ENCODE measurements around the gene LRRD1. TPM values are rescaled to one million over a fixed set of nuclear protein-coding genes. Genes with fewer than 3 reads are reported as not detected.
A peak's percentile ranks its signal among the peaks of the same experiment; 100 is the strongest.

The LRRD1 gene
- total and polyA plus RNA-seq, 9 of the 15 experiments (the other 6 are each of a cell fraction or from before 2014, with no cell fraction given), result 0.07 to 0.15 TPM; not detected in 7

- TF ChIP-seq RERE (CRISPR knock-in tag; IDR thresholded peaks at IDR 0.05; ENCODE audit: borderline replicate concordance), result no peak
- no peak for TF ChIP-seq BRCA1 (IDR thresholded peaks at IDR 0.05)
- no peak for TF ChIP-seq BRCA1 (CRISPR knock-in tag; IDR thresholded peaks at IDR 0.05)
- TF ChIP-seq PHF8 (IDR thresholded peaks at IDR 0.05; ENCODE audit: borderline replicate concordance, low read length), result peak; percentile 85
- TF ChIP-seq NFE2 (IDR thresholded peaks at IDR 0.05; ENCODE audit: low read depth), result 0 out of 2 replicates have a peak, but pooled peaks have one; percentile 8
- TF ChIP-seq MTA1 (IDR thresholded peaks at IDR 0.05; ENCODE audit: borderline replicate concordance), result peak; percentile 94
- peak; percentile 88 for TF ChIP-seq NCOA1 (IDR thresholded peaks at IDR 0.05; ENCODE audit: low read depth)
- TF ChIP-seq ETV1 (tag; conservative IDR thresholded peaks at IDR 0.05; ENCODE audit: low read depth), result 0 out of 2 replicates have a peak, but pooled peaks have one; percentile 33
- no peak for TF ChIP-seq IRF2 (CRISPR knock-in tag; IDR thresholded peaks at IDR 0.05)
- TF ChIP-seq TEAD1 (CRISPR knock-in tag; IDR thresholded peaks at IDR 0.05), result peak; percentile 30 to 58; a peak in 2 of 4 replicates
- no peak; the same call in 1 of the 2 replicates for TF ChIP-seq ARID4B (CRISPR knock-in tag; IDR thresholded peaks at IDR 0.05)
- TF ChIP-seq CREB5 (CRISPR knock-in tag; IDR thresholded peaks at IDR 0.05), result no peak; the same call in 1 of the 2 replicates
- TF ChIP-seq ZNF583 (CRISPR knock-in tag; IDR thresholded peaks at IDR 0.05), result 0 out of 2 replicates have a peak, but pooled peaks have one; percentile 39
- no peak for TF ChIP-seq ZFP91 (CRISPR knock-in tag; IDR thresholded peaks at IDR 0.05)
Observed at GRCh38 chr7:92134271-92135051, 44.5 kb downstream of the LRRD1 start, which contains the start of gene CYP51A1 (continued).

Data from K562 (cell line).